GDM1 (cell line): ENCODE results near the gene IFNAR1.
"Not testable (repeated sequence)": the region's sequence is repeated elsewhere in the genome, so short reads cannot be mapped to it uniquely, and the experiment has no call there.

Source experiments
- DNase-seq: peaks from one replicate; lab custom pipeline; 2025; lab: John Stamatoyannopoulos, UW

IFNAR1 gene

GRCh38 chr21:33348706-33349105, 23.9 kb downstream of the IFNAR1 start:
- no peak for DNase-seq

GRCh38 chr21:33350676-33351075, 25.9 kb downstream of the IFNAR1 start:
- no peak for DNase-seq

GRCh38 chr21:33355355-33355754, 30.6 kb downstream of the IFNAR1 start:
- no peak for DNase-seq

- no peak for DNase-seq
Observed at GRCh38 chr21:33355996-33356395, 31.2 kb downstream of the IFNAR1 start.

- no peak for DNase-seq
Observed at GRCh38 chr21:33357177-33357576, 32.4 kb downstream of the IFNAR1 start.

GRCh38 chr21:33359446-33359845, 34.7 kb downstream of the IFNAR1 start:
- DNase-seq = no peak

- DNase-seq = no peak
Observed at GRCh38 chr21:33360281-33360680, 35.5 kb downstream of the IFNAR1 start.

GRCh38 chr21:33360881-33361602, 36.3 kb downstream of the IFNAR1 start:
- DNase-seq = peak; percentile 54

- peak; percentile 4 for DNase-seq
Observed at GRCh38 chr21:33362044-33362555, 37.3 kb downstream of the IFNAR1 start.

GRCh38 chr21:33363911-33364609, 39.3 kb downstream of the IFNAR1 start:
- not testable (repeated sequence) for DNase-seq

GRCh38 chr21:33364830-33365229, 40.1 kb downstream of the IFNAR1 start:
- no peak for DNase-seq

- DNase-seq = no peak
Observed at GRCh38 chr21:33367309-33367973, 42.7 kb downstream of the IFNAR1 start.

GRCh38 chr21:33368124-33368523, 43.4 kb downstream of the IFNAR1 start:
- DNase-seq = no peak

- no peak for DNase-seq
Observed at GRCh38 chr21:33368576-33368975, 43.8 kb downstream of the IFNAR1 start.

- no peak for DNase-seq
Observed at GRCh38 chr21:33369586-33369985, 44.8 kb downstream of the IFNAR1 start.

- no peak for DNase-seq
Observed at GRCh38 chr21:33370305-33370704, 45.5 kb downstream of the IFNAR1 start.

- DNase-seq = no peak
Observed at GRCh38 chr21:33371366-33371765, 46.6 kb downstream of the IFNAR1 start.

- DNase-seq = no peak
Observed at GRCh38 chr21:33372582-33372981, 47.8 kb downstream of the IFNAR1 start.

GRCh38 chr21:33373451-33373850, 48.7 kb downstream of the IFNAR1 start:
- DNase-seq = no peak

- no peak for DNase-seq
Observed at GRCh38 chr21:33374080-33374449, 49.3 kb downstream of the IFNAR1 start.

GRCh38 chr21:33374450-33375096, 49.8 kb downstream of the IFNAR1 start:
- DNase-seq = peak; percentile 38

- no peak for DNase-seq
Observed at GRCh38 chr21:33375101-33375644, 50.4 kb downstream of the IFNAR1 start.
